Panc1 (cell line): ENCODE measurements around the gene LRRN4CL. TPM values are rescaled to one million over a fixed set of nuclear protein-coding genes. Genes with fewer than 3 reads are reported as not detected.

Experiments used
- ATAC-seq: fragments of 200-7000 bp; cut with Tn5 transposase; 2 replicates; pipeline ENCODE4 v1.9.1; 2020; ENCODE audit warnings: mild to moderate bottlenecking, moderate library complexity
- BruUV-seq: library from RNA; stranded (reverse); fragments of 400-500 nt; replicated peaks from 2 replicates; lab custom pipeline; 2021; lab: Mats Ljungman, UMichigan
- CTCF ChIA-PET: fragments of 300-600 bp; sonication (Branson Sonifier 250); formaldehyde crosslinking; loops from one replicate; lab custom pipeline; 2022; ENCODE audit warnings: antibody characterized with exemption; lab: Charles Lee
- POLR2A ChIA-PET: fragments of 300-600 bp; sonication (Branson Sonifier 250); formaldehyde crosslinking; loops from one replicate; lab custom pipeline; 2022; ENCODE audit warnings: antibody characterized with exemption; lab: Charles Lee
- DNase-seq: peaks from one replicate; pipeline ENCODE4 v3.0.0-alpha.2; 2010; ENCODE audit warnings: low read depth, low spot score
- H3K27ac ChIP-seq: 2 replicates; pipeline ENCODE4 v1.5.1; 2011; ENCODE audit warnings: mild to moderate bottlenecking, low read length, inconsistent platforms
- H3K27me3 ChIP-seq: fragments of 200-500 bp; sonication (Bioruptor generic); 2 replicates; pipeline ENCODE4 v1.6.0; 2014; ENCODE audit warnings: low read length, inconsistent platforms; ENCODE audit not compliant: control insufficient read depth, insufficient read depth
- H3K36me3 ChIP-seq: fragments of 200-500 bp; sonication (Bioruptor generic); 2 replicates; pipeline ENCODE4 v1.5.1; 2014; ENCODE audit warnings: inconsistent platforms, mild to moderate bottlenecking, low read length, moderate library complexity; ENCODE audit not compliant: control insufficient read depth, insufficient read depth
- H3K4me1 ChIP-seq: 2 replicates; pipeline ENCODE4 v1.5.1; 2011; ENCODE audit warnings: inconsistent platforms, mild to moderate bottlenecking, low read length, moderate library complexity; ENCODE audit not compliant: control insufficient read depth, insufficient read depth
- H3K4me3 ChIP-seq, 2 experiments: 2 replicates each; pipeline ENCODE4 v1.5.1; 2011 to 2012; ENCODE audit warnings: low read depth in 2 of 2, low read length in 2 of 2, mild to moderate bottlenecking in 2 of 2, inconsistent platforms in 1 of 2, moderate library complexity in 1 of 2
- H3K9me3 ChIP-seq: fragments of 200-500 bp; sonication (Bioruptor generic); 2 replicates; pipeline ENCODE4 v1.5.1; 2014; ENCODE audit warnings: low read depth, mild to moderate bottlenecking, inconsistent platforms, low read length, moderate library complexity; ENCODE audit not compliant: control insufficient read depth, insufficient read depth
- POLR2AphosphoS5 ChIP-seq: IDR thresholded peaks from 2 replicates; pipeline ENCODE4 v1.6.1; 2012; ENCODE audit warnings: mild to moderate bottlenecking, low read depth, low read length, moderate library complexity
- SIN3A ChIP-seq: IDR thresholded peaks from 2 replicates; pipeline ENCODE4 v1.6.1; 2012; ENCODE audit warnings: low read depth, mild to moderate bottlenecking, low read length, moderate library complexity, borderline replicate concordance; ENCODE audit not compliant: insufficient read depth
- in situ Hi-C: cut with HindIII; loops from 2 replicates; pipeline ENCODE4 v1.10.0; 2016; ENCODE audit warnings: low sequenced_read_pairs, low pct_unique_long_range_greater_than_20kb
- intact Hi-C: fragments of 100-400 bp; cut with micrococcal nuclease; formaldehyde crosslinking; loops from one replicate; pipeline ENCODE4 v1.10.0; 2022; ENCODE audit not compliant: unreplicated experiment
- total RNA-seq: library from RNA; stranded (reverse); gene quantifications from one replicate; pipeline ENCODE4 v1.2.1, GENCODE V29; 2021; ENCODE audit not compliant: unreplicated experiment
- TF ChIP-seq, protein P1 (sequence below), 2 experiments: IDR thresholded peaks; 2 replicates each; pipeline ENCODE4 v1.6.1; 2011 to 2012; ENCODE audit warnings: low read depth in 2 of 2, control low read depth in 1 of 2, low read length in 1 of 2, mild to moderate bottlenecking in 1 of 2, moderate library complexity in 1 of 2; ENCODE audit not compliant: insufficient read depth in 1 of 2
- TF ChIP-seq, protein P2 (sequence below): fragments of 450-650 bp; IDR thresholded peaks from 2 replicates; pipeline ENCODE4 v1.5.1; 2017; ENCODE audit warnings: mild to moderate bottlenecking

LRRN4CL gene
- total RNA-seq, 1 experiment from 2014 or later, result 0.13 TPM

DNA sequence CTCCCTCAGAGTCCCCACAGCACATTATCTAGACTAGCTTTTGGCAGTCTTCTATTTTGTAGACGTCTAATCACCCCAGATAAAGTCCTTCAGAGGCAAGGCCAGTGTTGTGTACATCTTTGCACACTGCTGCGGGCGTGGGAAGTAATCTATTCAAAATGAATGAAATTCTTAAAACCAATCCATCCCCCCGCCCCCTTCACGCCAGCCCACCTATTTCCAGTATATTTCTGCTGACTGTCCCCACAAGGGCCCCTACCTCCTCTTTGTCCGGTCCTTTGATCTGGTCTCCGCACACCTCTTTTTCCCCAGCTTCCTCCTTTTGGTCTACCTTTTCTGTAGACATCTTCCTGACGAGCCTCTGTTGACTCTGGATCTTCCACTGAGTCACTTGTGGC is 17.5 kb upstream of the LRRN4CL start:
- Histone ChIP-seq H3K27ac (peak overlapping the region; percentile 80), H3K36me3 (no peaks in the 10 kb centered on the region; the same call in 1 of the 2 replicates), H3K27me3 (no peaks in the 10 kb centered on the region), H3K4me3 (peak overlapping the region; percentile 77 to 89; a peak in 3 of 4 replicates), H3K4me1 (peaks cover 23% of the 10 kb centered on the region), H3K9me3 (no peaks in the 10 kb centered on the region)
- in situ Hi-C loops (no loop called here), intact Hi-C loops (no loop called here)
- POLR2A ChIA-PET, result no interaction called here
- DNase-seq (no peak), ATAC-seq (no peak)
- no TSS peak for BruUV-seq
- TF ChIP-seq, protein P1, sequence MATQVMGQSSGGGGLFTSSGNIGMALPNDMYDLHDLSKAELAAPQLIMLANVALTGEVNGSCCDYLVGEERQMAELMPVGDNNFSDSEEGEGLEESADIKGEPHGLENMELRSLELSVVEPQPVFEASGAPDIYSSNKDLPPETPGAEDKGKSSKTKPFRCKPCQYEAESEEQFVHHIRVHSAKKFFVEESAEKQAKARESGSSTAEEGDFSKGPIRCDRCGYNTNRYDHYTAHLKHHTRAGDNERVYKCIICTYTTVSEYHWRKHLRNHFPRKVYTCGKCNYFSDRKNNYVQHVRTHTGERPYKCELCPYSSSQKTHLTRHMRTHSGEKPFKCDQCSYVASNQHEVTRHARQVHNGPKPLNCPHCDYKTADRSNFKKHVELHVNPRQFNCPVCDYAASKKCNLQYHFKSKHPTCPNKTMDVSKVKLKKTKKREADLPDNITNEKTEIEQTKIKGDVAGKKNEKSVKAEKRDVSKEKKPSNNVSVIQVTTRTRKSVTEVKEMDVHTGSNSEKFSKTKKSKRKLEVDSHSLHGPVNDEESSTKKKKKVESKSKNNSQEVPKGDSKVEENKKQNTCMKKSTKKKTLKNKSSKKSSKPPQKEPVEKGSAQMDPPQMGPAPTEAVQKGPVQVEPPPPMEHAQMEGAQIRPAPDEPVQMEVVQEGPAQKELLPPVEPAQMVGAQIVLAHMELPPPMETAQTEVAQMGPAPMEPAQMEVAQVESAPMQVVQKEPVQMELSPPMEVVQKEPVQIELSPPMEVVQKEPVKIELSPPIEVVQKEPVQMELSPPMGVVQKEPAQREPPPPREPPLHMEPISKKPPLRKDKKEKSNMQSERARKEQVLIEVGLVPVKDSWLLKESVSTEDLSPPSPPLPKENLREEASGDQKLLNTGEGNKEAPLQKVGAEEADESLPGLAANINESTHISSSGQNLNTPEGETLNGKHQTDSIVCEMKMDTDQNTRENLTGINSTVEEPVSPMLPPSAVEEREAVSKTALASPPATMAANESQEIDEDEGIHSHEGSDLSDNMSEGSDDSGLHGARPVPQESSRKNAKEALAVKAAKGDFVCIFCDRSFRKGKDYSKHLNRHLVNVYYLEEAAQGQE (IDR thresholded peaks at IDR 0.05; ENCODE audit: insufficient read depth in 1 of 2, low read depth in 2 of 2, low read length in 1 of 2), result no peak
- TF ChIP-seq POLR2AphosphoS5 (no peak), SIN3A (no peak)
- CTCF ChIA-PET, result no interaction called here

DNA sequence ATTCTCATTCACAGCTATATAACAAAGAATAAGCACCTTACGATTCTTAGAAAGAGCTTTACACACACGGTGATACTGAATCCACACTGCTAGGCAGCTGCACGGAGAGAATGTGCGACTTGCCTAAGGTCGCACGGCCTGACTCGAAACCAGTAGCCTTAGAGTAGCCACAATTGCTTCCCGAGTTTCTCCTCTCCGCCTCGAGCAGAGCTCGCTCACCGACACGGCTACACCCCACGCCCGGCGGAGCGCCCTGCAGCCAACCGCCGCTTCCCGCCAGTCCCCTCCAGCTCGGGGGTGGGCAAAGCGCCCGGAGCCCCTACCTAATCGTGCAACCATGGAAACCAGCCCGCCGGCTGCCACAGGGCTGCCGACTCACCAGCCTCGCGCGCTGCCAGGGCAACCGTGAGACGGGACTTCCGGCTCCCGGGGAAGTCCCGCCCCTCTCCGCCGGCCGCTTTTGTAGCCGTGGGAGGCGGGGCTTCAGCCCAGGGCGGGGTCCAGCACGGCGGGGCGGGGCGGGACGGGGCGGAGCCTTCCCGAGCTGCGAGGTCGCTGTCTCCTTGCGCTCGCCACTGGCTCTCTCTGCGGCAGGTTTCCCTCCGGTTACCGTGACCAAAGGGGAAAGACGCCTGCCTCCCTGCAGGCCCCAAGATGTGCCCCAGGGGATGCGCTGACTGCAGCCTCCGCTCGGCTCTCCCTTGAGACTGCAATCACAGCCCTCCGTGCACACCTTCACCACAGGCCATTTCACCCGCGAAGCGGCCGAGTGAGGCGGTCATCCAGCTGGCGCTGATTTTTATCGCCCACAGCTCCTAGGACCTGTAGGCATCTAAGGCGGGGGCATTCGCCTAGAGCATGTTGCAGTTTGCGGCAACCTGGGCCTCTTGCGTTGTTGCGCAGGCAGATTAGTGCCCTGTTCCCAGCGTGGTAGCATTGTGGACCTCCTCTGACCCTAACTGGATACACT is 16.8 kb upstream of the LRRN4CL start:
- intact Hi-C loops, result no loop called here

More for the DNA sequence above, 16.8 kb upstream of the LRRN4CL start:
- peak; percentile 74; the same call in 1 of the 2 replicates for TF ChIP-seq SIN3A
- TF ChIP-seq, protein P1 (IDR thresholded peaks at IDR 0.05; ENCODE audit: insufficient read depth in 1 of 2, low read depth in 2 of 2, low read length in 1 of 2), result no peak
- TF ChIP-seq POLR2AphosphoS5, result peak; percentile 94
- TF ChIP-seq, protein P2, sequence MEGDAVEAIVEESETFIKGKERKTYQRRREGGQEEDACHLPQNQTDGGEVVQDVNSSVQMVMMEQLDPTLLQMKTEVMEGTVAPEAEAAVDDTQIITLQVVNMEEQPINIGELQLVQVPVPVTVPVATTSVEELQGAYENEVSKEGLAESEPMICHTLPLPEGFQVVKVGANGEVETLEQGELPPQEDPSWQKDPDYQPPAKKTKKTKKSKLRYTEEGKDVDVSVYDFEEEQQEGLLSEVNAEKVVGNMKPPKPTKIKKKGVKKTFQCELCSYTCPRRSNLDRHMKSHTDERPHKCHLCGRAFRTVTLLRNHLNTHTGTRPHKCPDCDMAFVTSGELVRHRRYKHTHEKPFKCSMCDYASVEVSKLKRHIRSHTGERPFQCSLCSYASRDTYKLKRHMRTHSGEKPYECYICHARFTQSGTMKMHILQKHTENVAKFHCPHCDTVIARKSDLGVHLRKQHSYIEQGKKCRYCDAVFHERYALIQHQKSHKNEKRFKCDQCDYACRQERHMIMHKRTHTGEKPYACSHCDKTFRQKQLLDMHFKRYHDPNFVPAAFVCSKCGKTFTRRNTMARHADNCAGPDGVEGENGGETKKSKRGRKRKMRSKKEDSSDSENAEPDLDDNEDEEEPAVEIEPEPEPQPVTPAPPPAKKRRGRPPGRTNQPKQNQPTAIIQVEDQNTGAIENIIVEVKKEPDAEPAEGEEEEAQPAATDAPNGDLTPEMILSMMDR, result no peak
- ATAC-seq, result peak; percentile 91
- no peaks in the 10 kb centered on the region; the same call in 1 of the 2 replicates for H3K36me3 ChIP-seq
- H3K27ac ChIP-seq, result peak overlapping the region; percentile 89
- CTCF ChIA-PET, result interaction anchor here (1.0 kb wide), 1 partner anchor 25 kb away, joined by 3 read pairs; no protein-coding TSS in a partner anchor
- no peaks in the 10 kb centered on the region for H3K9me3 ChIP-seq
- peak overlapping the region; percentile 77 to 89 for H3K4me3 ChIP-seq
- DNase-seq, result no peak
- H3K4me1 ChIP-seq, result peaks cover 23% of the 10 kb centered on the region
- no TSS peak for BruUV-seq
- in situ Hi-C loops, result no loop called here
- POLR2A ChIA-PET, result interaction anchor here (0.6 kb wide), 1 partner anchor 1450 kb away, joined by 3 read pairs; no protein-coding TSS in a partner anchor
- H3K27me3 ChIP-seq, result no peaks in the 10 kb centered on the region
